K562 (cell line): ENCODE results near the gene AGPAT1. TPM values are rescaled to one million over a fixed set of nuclear protein-coding genes. Genes with fewer than 3 reads are reported as not detected.

Source experiments
- ATAC-seq: fragments of 200-7000 bp; cut with Tn5 transposase; 3 replicates; pipeline ENCODE4 v1.9.1; 2020; ENCODE audit warnings: moderate library complexity
- BruUV-seq: library from RNA; stranded (reverse); fragments of 400-500 nt; replicated peaks from 2 replicates; lab custom pipeline; 2021; lab: Mats Ljungman, UMichigan
- CTCF ChIA-PET: fragments of 300-600 bp; formaldehyde crosslinking; extraction: SDS; loops from one replicate; lab custom pipeline; 2021; ENCODE audit warnings: low intra/inter-chr PET ratio; lab: Yijun Ruan, JAX
- POLR2A ChIA-PET: fragments of 300-600, 350-650 bp; sonication (Branson Sonifier 250); formaldehyde crosslinking; extraction: SDS; loops from one replicate; lab custom pipeline; 2021; ENCODE audit warnings: antibody characterized with exemption, inconsistent platforms; lab: Yijun Ruan, JAX
- DNase-seq, 4 experiments: peaks; one replicate each; pipeline versions ENCODE4 v3.0.0 to v3.0.0-alpha.2; 2011 to 2018; ENCODE audit warnings: low spot score in 3 of 4, mixed read lengths in 3 of 4; ENCODE audit errors: extremely low read depth in 1 of 4
- FAIRE-seq: peaks from 2 replicates; lab custom pipeline; 2011; peaks lifted over from hg19 to GRCh38; lab: Jason Lieb, UNC
- H2AFZ ChIP-seq: 2 replicates; pipeline ENCODE4 v1.6.0; 2011; ENCODE audit warnings: low read depth, low read length, control low read depth, inconsistent platforms
- H3K27ac ChIP-seq: fragments of 200-600 bp; 3 replicates; pipeline ENCODE4 v1.8.0; 2011; ENCODE audit warnings: low read depth, mild to moderate bottlenecking, control low read depth, inconsistent platforms, low read length, moderate library complexity, mixed read lengths; ENCODE audit errors: extremely low read depth
- H3K27me3 ChIP-seq, 2 experiments: fragments of 300-600 bp in 1 of 2; 2 replicates in 1 of 2; 3 replicates in 1 of 2; pipeline versions ENCODE4 v1.6.0 to v1.8.0; 2011; ENCODE audit warnings: inconsistent platforms in 2 of 2, low read length in 2 of 2, mild to moderate bottlenecking in 1 of 2, mixed read lengths in 1 of 2, moderate library complexity in 1 of 2; ENCODE audit not compliant: control insufficient read depth in 2 of 2, insufficient read depth in 2 of 2
- H3K36me3 ChIP-seq: fragments of 300-600 bp; 3 replicates; pipeline ENCODE4 v1.8.0; 2011; ENCODE audit warnings: mild to moderate bottlenecking, low read length, inconsistent platforms; ENCODE audit not compliant: control insufficient read depth, insufficient read depth
- H3K4me1 ChIP-seq, 2 experiments: fragments of 200-600 bp in 1 of 2; replicated peaks in 1 of 2; 2 replicates in 1 of 2; 3 replicates in 1 of 2; pipeline versions ENCODE4 v1.5.1 to v1.8.0; 2011; ENCODE audit warnings: inconsistent platforms in 2 of 2, low read length in 2 of 2, mild to moderate bottlenecking in 1 of 2, mixed read lengths in 1 of 2, moderate library complexity in 1 of 2; ENCODE audit not compliant: control insufficient read depth in 2 of 2, insufficient read depth in 2 of 2
- H3K4me2 ChIP-seq: 2 replicates; pipeline ENCODE4 v1.6.1; 2011; ENCODE audit warnings: low read length, control low read depth, inconsistent platforms, mixed read lengths; ENCODE audit not compliant: insufficient read depth
- H3K4me3 ChIP-seq: fragments of 200-600 bp; sonication (generic), shearing (Covaris generic); 2 replicates; pipeline ENCODE4 v1.5.1; 2016; ENCODE audit warnings: control low read depth, inconsistent platforms
- H3K79me2 ChIP-seq: fragments of 200-600 bp; 3 replicates; pipeline ENCODE4 v1.8.0; 2011; ENCODE audit warnings: low read length, inconsistent platforms; ENCODE audit not compliant: control insufficient read depth, insufficient read depth
- H3K9ac ChIP-seq, 2 experiments: 2 replicates each; pipeline versions ENCODE4 v1.6.0 to v1.6.1; 2011; ENCODE audit warnings: low read depth in 2 of 2, low read length in 2 of 2, control low read depth in 1 of 2, inconsistent platforms in 1 of 2, mild to moderate bottlenecking in 1 of 2, mixed read lengths in 1 of 2; ENCODE audit not compliant: insufficient read depth in 1 of 2
- H3K9me1 ChIP-seq: one replicate; pipeline ENCODE4 v1.6.0; 2011; ENCODE audit warnings: inconsistent platforms, mild to moderate bottlenecking, low read length, moderate library complexity; ENCODE audit not compliant: control insufficient read depth, insufficient read depth
- H3K9me3 ChIP-seq: replicated peaks from 2 replicates; pipeline ENCODE4 v1.5.1; 2011; ENCODE audit warnings: low read depth, low read length, inconsistent platforms; ENCODE audit not compliant: control insufficient read depth, insufficient read depth
- H4K20me1 ChIP-seq: replicated peaks from 2 replicates; pipeline ENCODE4 v1.6.1; 2011; ENCODE audit warnings: low read length, inconsistent platforms, mixed read lengths; ENCODE audit not compliant: control insufficient read depth, insufficient read depth
- BCL6 ChIP-seq: fragments of 250-450 bp; sonication (Bioruptor Pico); IDR thresholded peaks from 2 replicates; pipeline ENCODE4 v1.4.0; 2020
- DIDO1 ChIP-seq: fragments of 450-650 bp; IDR thresholded peaks from 2 replicates; pipeline ENCODE4 v1.6.1; 2016; ENCODE audit warnings: low read depth, missing biosample characterization, missing genetic modification characterization
- HIVEP1 ChIP-seq: fragments of 250-450 bp; sonication (Bioruptor Pico); IDR thresholded peaks from 2 replicates; pipeline ENCODE4 v1.4.0; 2020; ENCODE audit warnings: mild to moderate bottlenecking
- SMARCE1 ChIP-seq: fragments of 450-650 bp; IDR thresholded peaks from 2 replicates; pipeline ENCODE4 v1.7.1; 2016; ENCODE audit warnings: mild to moderate bottlenecking
- TGIF2 ChIP-seq: sonication (generic); formaldehyde crosslinking; IDR thresholded peaks from 2 replicates; pipeline ENCODE4 v1.8.1; 2022; ENCODE audit warnings: mild to moderate bottlenecking, missing genetic modification reagents, moderate library complexity
- ZBTB11 ChIP-seq, 3 experiments: fragments of 200-800 bp in 1 of 3; fragments of 250-450 bp in 1 of 3; fragments of 450-650 bp in 1 of 3; sonication (Bioruptor Pico) in 1 of 3; sonication (Bioruptor generic) in 1 of 3; formaldehyde crosslinking in 1 of 3; IDR thresholded peaks; 2 replicates each; pipeline versions ENCODE4 v1.6.1 to v1.8.0; 2016 to 2022; ENCODE audit warnings: mild to moderate bottlenecking in 2 of 3, missing genetic modification characterization in 2 of 3, missing compliant biosample characterization in 1 of 3, moderate library complexity in 1 of 3
- ZBTB49 ChIP-seq: sonication (generic); formaldehyde crosslinking; IDR thresholded peaks from 2 replicates; pipeline ENCODE4 v1.8.0; 2022; ENCODE audit warnings: missing genetic modification reagents, mild to moderate bottlenecking, borderline replicate concordance
- ZHX1 ChIP-seq: fragments of 150-350 bp; conservative IDR thresholded peaks from 2 replicates; pipeline ENCODE4 v1.6.1; 2014; ENCODE audit warnings: low read length
- ZNF274 ChIP-seq: IDR thresholded peaks from 2 replicates; pipeline ENCODE4 v1.6.1; 2011; ENCODE audit warnings: low read depth, mild to moderate bottlenecking, low read length, moderate library complexity, borderline replicate concordance
- ZSCAN29 ChIP-seq: fragments of 450-650 bp; IDR thresholded peaks from 2 replicates; pipeline ENCODE4 v1.6.1; 2017
- WGBS: fragments of 100-300 bp; shearing (Covaris generic); methylation state at CpG from one replicate; pipeline ENCODE4 v1.1.6; 2016; ENCODE audit warnings: low coverage, mixed read lengths; ENCODE audit not compliant: insufficient coverage; ENCODE audit errors: missing lambda C conversion rate; 5-methylcytosine and 5-hydroxymethylcytosine counted together
- in situ Hi-C: fragments of 300-500 bp; cut with MboI; formaldehyde crosslinking; loops from 4 replicates; pipeline ENCODE4 v1.15.0; 2018; ENCODE audit warnings: inconsistent platforms, mixed read lengths
- intact Hi-C: fragments of 100-400 bp; cut with micrococcal nuclease; formaldehyde crosslinking; loops from 2 replicates; pipeline ENCODE4 v1.14.2; 2022
- polyA plus RNA-seq, 8 experiments: library from polyadenylated mRNA; depleted of rRNA in 4 of 8; stranded (reverse) in 5 of 8; unstranded in 3 of 8; fragments of >200 nt; fragmentation: Nextera tagmentation in 2 of 8; fragmentation: Illumina TruSeq in 1 of 8; extraction: Ambion mirVana in 2 of 8; extraction: Trizol in 1 of 8; gene quantifications; 2 replicates each; pipeline versions ENCODE4 v1.2.1 to v1.2.3, GENCODE V29; 2011 to 2014; ENCODE audit warnings: inconsistent platforms in 1 of 8, missing spikeins in 1 of 8
- total RNA-seq, 7 experiments: library from RNA; depleted of rRNA in 6 of 7; stranded (reverse); fragments of >200 nt in 6 of 7; fragmentation: Illumina TruSeq in 2 of 7; extraction: Trizol in 2 of 7; gene quantifications; 2 replicates each; pipeline versions ENCODE4 v1.2.1 to v1.2.3, GENCODE V29; 2011 to 2021; ENCODE audit warnings: low replicate concordance in 1 of 7
- TF ChIP-seq, protein P1 (sequence below): fragments of 450-650 bp; conservative IDR thresholded peaks from 2 replicates; pipeline ENCODE4 v1.6.1; 2016; ENCODE audit warnings: missing genetic modification characterization, low read depth, mild to moderate bottlenecking, missing compliant biosample characterization, moderate library complexity

Gene AGPAT1
- total and polyA plus RNA-seq, 9 of the 15 experiments (the other 6 are each of a cell fraction or from before 2014, with no cell fraction given) = 37.9 to 176 (median 69.4) TPM

DNA sequence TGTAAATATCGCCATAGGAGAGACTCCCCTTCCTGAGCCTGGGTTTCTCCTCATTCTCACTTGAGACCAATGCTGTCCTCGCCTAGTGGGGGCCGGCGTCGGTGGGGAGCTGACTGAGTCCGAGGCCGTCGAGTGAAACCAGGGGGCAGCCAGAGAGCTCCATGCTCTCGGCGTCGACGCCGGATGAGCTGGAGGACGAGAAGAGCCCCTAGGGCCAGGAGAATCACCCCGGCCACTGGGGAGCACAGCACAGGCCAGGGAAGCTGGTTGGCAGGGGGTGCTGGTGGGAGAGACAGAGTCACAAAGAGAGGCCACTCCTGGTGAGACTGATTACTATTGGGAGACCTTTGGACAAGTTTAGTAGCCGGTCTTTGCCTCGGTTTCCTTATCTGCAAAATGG lies 23.0 kb upstream of the AGPAT1 start (continued):
- no peak for TF ChIP-seq ZBTB11 (CRISPR knock-in tag; IDR thresholded peaks at IDR 0.05)
- TF ChIP-seq ZHX1 = no peak

DNA sequence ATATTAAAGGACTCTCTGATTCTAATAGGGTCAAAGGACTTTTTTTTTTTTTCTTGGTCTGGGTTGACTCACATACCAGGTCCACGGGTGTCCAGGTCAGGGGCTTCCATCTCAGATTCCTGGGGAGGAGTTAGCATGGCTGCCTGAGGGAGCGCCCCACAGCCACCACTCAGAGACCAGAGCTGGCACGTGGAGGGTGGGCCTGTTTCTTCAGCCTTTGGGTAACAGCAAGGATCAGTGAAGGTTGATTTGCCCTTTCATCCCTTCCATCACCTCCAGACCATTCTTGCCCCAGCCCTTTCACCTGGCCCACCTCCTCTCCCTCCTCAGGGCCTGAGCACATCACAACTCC lies 22.4 kb upstream of the AGPAT1 start:
- Histone ChIP-seq H3K27ac (no peak overlapping the region), H3K9me3 (no peaks in the 10 kb centered on the region), H3K4me3 (no peak overlapping the region), H3K36me3 (no peaks in the 10 kb centered on the region), H3K79me2 (peaks cover 9% of the 10 kb centered on the region; the same call in 2 of the 3 replicates), H3K4me2 (no peak overlapping the region), H3K9ac (peak overlapping the region in 1 of 2 experiments; percentile 2; a peak in 1 of 4 replicates), H3K27me3 (peaks cover under 1% of the 10 kb centered on the region in 2 experiments; a peak in 3 of 5 replicates), H3K9me1 (no peaks in the 10 kb centered on the region), H4K20me1 (no peaks in the 10 kb centered on the region), H2AFZ (no peak overlapping the region), H3K4me1 (peaks cover 33 to 43% of the 10 kb centered on the region in 2 experiments)
- ATAC-seq (no peak), DNase-seq (no peak), FAIRE-seq (no peak)
- in situ Hi-C loops = no loop called here
- WGBS = 41% methylated on average over 3 of the region's 3 CpGs
- intact Hi-C loops = loop anchor here (5.0 to 10.0 kb wide), 2 partner anchors 294 to 774 kb away; partner anchors contain the start of gene ZBTB12
- no TSS peak for BruUV-seq
- ChIA-PET POLR2A (interaction anchor here (0.7 kb wide), 1 partner anchor 10 kb away, joined by 5 read pairs; no protein-coding TSS in a partner anchor), CTCF (no interaction called here)
- TF ChIP-seq ZBTB49 (CRISPR knock-in tag) (no peak), ZSCAN29 (no peak), SMARCE1 (no peak), DIDO1 (tag) (no peak), HIVEP1 (CRISPR knock-in tag) (no peak), ZNF274 (no peak), TGIF2 (no peak), BCL6 (CRISPR knock-in tag) (no peak)
- TF ChIP-seq, protein P1, sequence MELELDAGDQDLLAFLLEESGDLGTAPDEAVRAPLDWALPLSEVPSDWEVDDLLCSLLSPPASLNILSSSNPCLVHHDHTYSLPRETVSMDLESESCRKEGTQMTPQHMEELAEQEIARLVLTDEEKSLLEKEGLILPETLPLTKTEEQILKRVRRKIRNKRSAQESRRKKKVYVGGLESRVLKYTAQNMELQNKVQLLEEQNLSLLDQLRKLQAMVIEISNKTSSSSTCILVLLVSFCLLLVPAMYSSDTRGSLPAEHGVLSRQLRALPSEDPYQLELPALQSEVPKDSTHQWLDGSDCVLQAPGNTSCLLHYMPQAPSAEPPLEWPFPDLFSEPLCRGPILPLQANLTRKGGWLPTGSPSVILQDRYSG = no peak
